HFFc6 (cell line): ENCODE results near the gene SOX11. TPM values are rescaled to one million over a fixed set of nuclear protein-coding genes. Genes with fewer than 3 reads are reported as not detected.

Experiments used
- DNase-seq: peaks from one replicate; pipeline ENCODE4 v3.0.0-alpha.2; 2018
- H3K27ac Mint-ChIP-seq: 2 replicates; pipeline ENCODE4 v1.8.0; 2020; ENCODE audit warnings: mild to moderate bottlenecking, mixed read lengths
- H3K27me3 Mint-ChIP-seq: 2 replicates; pipeline ENCODE4 v1.8.0; 2021; ENCODE audit warnings: mild to moderate bottlenecking, moderate library complexity, mixed read lengths; ENCODE audit not compliant: insufficient read depth
- H3K36me3 Mint-ChIP-seq: 2 replicates; pipeline ENCODE4 v1.8.0; 2021; ENCODE audit warnings: low read depth, mixed read lengths
- H3K4me1 Mint-ChIP-seq: 2 replicates; pipeline ENCODE4 v1.8.0; 2020; ENCODE audit warnings: low read depth, mixed read lengths
- H3K4me3 Mint-ChIP-seq: 2 replicates; pipeline ENCODE4 v1.8.0; 2020; ENCODE audit warnings: mild to moderate bottlenecking, moderate library complexity, mixed read lengths
- H3K9me3 Mint-ChIP-seq: 2 replicates; pipeline ENCODE4 v1.8.0; 2020; ENCODE audit warnings: mild to moderate bottlenecking, mixed read lengths
- total RNA-seq, 6 experiments: library from RNA; stranded (reverse); fragmentation: NEBNext Ultra II Directional; extraction: Animal tissue kit (Norgen Biotek cat#: 25700); gene quantifications; 2 replicates in 1 of 6; 3 replicates in 5 of 6; pipeline ENCODE4 v1.2.3, GENCODE V29; 2021
- TF ChIP-seq, protein P1 (sequence below): fragments of 200-600 bp; sonication (generic); IDR thresholded peaks from 2 replicates; pipeline ENCODE4 v1.5.0; 2021; ENCODE audit warnings: antibody characterized with exemption, mild to moderate bottlenecking

SOX11 gene
- total RNA-seq, 6 experiments from 2014 or later, result not detected

DNA sequence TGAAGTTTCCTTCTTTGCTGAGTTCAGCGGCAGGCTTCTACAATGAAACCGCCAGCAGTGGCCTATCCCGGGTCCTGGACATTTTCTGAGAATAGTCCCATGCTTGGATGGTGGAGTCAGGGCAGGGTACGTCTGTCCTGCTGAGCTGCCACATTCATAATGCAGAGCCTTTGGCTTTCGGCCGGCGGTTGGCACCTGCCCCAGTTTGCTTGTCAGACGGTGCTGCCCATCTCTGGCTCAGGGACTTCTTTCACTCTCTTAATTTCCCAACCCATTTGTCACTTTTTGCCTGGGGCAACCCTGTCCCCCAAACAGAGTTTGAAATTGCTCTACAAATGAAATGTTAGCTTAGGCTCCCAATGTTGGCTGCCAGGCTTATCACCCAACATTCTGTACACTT lies 57.2 kb downstream of the SOX11 start:
- Mint-ChIP-seq H3K27ac (no peak overlapping the region), H3K4me1 (no peaks in the 10 kb centered on the region), H3K36me3 (peaks cover 19% of the 10 kb centered on the region; the same call in 1 of the 2 replicates), H3K9me3 (peaks cover 78% of the 10 kb centered on the region), H3K4me3 (no peak overlapping the region), H3K27me3 (peaks cover 2% of the 10 kb centered on the region; the same call in 1 of the 2 replicates)
- no peak for DNase-seq
- TF ChIP-seq, protein P1, sequence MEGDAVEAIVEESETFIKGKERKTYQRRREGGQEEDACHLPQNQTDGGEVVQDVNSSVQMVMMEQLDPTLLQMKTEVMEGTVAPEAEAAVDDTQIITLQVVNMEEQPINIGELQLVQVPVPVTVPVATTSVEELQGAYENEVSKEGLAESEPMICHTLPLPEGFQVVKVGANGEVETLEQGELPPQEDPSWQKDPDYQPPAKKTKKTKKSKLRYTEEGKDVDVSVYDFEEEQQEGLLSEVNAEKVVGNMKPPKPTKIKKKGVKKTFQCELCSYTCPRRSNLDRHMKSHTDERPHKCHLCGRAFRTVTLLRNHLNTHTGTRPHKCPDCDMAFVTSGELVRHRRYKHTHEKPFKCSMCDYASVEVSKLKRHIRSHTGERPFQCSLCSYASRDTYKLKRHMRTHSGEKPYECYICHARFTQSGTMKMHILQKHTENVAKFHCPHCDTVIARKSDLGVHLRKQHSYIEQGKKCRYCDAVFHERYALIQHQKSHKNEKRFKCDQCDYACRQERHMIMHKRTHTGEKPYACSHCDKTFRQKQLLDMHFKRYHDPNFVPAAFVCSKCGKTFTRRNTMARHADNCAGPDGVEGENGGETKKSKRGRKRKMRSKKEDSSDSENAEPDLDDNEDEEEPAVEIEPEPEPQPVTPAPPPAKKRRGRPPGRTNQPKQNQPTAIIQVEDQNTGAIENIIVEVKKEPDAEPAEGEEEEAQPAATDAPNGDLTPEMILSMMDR, result no peak
